ENCODE results near the gene TYMS.

Gene TYMS

GRCh38 chr18:657311-658000 lies at the start of gene TYMS:
Gene TYMS (plus strand): TSS chr18:657653. CDS start chr18:657743, 90 bp downstream.
- TF ChIP-seq, protein P1, sequence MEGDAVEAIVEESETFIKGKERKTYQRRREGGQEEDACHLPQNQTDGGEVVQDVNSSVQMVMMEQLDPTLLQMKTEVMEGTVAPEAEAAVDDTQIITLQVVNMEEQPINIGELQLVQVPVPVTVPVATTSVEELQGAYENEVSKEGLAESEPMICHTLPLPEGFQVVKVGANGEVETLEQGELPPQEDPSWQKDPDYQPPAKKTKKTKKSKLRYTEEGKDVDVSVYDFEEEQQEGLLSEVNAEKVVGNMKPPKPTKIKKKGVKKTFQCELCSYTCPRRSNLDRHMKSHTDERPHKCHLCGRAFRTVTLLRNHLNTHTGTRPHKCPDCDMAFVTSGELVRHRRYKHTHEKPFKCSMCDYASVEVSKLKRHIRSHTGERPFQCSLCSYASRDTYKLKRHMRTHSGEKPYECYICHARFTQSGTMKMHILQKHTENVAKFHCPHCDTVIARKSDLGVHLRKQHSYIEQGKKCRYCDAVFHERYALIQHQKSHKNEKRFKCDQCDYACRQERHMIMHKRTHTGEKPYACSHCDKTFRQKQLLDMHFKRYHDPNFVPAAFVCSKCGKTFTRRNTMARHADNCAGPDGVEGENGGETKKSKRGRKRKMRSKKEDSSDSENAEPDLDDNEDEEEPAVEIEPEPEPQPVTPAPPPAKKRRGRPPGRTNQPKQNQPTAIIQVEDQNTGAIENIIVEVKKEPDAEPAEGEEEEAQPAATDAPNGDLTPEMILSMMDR (IDR thresholded peaks at IDR 0.05; ENCODE audit: low read depth, low read length) = peak; percentile 11
- H3K4me3 ChIP-seq (ENCODE audit: low read depth, low read length) = peak within 1 kb of the TSS; percentile 69
- in situ Hi-C loops (cut with HindIII; ENCODE audit: low sequenced_read_pairs) = no loop called here
- DNase-seq (ENCODE audit: low read depth, low spot score) = peak; percentile 48

- DNase-seq (ENCODE audit: low read depth, low spot score) = no peak
- in situ Hi-C loops (cut with HindIII; ENCODE audit: low sequenced_read_pairs) = no loop called here
- TF ChIP-seq, protein P1 (IDR thresholded peaks at IDR 0.05; ENCODE audit: low read depth, low read length) = no peak
- no peak overlapping the region for H3K4me3 ChIP-seq (ENCODE audit: low read depth, low read length)
These were observed 49.5 kb upstream of the TYMS start for GRCh38 chr18:607930-608329.

GRCh38 chr18:610214-610928 lies 47.1 kb upstream of the TYMS start:
- H3K4me3 ChIP-seq (ENCODE audit: low read depth, low read length) = no peak overlapping the region
- in situ Hi-C loops (cut with HindIII; ENCODE audit: low sequenced_read_pairs) = no loop called here
- TF ChIP-seq, protein P1 (IDR thresholded peaks at IDR 0.05; ENCODE audit: low read depth, low read length) = no peak
- DNase-seq (ENCODE audit: low read depth, low spot score) = no peak

DNA sequence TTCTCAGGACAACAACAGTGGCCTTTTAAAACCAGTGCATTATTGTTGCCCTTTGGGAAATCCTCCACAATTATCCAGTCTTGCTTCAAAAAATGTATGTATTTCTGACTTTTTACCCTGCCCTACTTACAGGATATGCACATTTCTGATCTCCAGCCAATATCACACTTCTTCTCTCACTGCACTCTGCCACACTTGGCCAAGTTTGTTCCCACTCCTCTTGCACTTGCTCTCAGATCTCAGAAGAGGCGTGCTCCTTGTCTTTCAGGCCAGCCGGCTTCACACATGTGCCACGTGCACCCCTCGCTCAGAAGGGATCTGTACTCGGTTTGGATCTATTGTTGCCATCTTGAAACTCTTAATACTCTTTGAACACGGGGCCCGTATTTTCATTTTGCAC lies 45.3 kb upstream of the TYMS start:
- in situ Hi-C loops (cut with HindIII; ENCODE audit: low sequenced_read_pairs) = no loop called here
- no peak overlapping the region for H3K4me3 ChIP-seq (ENCODE audit: low read depth, low read length)
- TF ChIP-seq, protein P1 (IDR thresholded peaks at IDR 0.05; ENCODE audit: low read depth, low read length) = no peak
- no peak for DNase-seq (ENCODE audit: low read depth, low spot score)

- no peak overlapping the region for H3K4me3 ChIP-seq (ENCODE audit: low read depth, low read length)
- in situ Hi-C loops (cut with HindIII; ENCODE audit: low sequenced_read_pairs) = no loop called here
- TF ChIP-seq, protein P1 (IDR thresholded peaks at IDR 0.05; ENCODE audit: low read depth, low read length) = no peak
- no peak for DNase-seq (ENCODE audit: low read depth, low spot score)
These were observed 43.3 kb upstream of the TYMS start for GRCh38 chr18:614193-614592.

GRCh38 chr18:615092-615521 lies 42.3 kb upstream of the TYMS start:
- in situ Hi-C loops (cut with HindIII; ENCODE audit: low sequenced_read_pairs) = no loop called here
- TF ChIP-seq, protein P1 (IDR thresholded peaks at IDR 0.05; ENCODE audit: low read depth, low read length) = no peak
- H3K4me3 ChIP-seq (ENCODE audit: low read depth, low read length) = no peak overlapping the region
- DNase-seq (ENCODE audit: low read depth, low spot score) = no peak

Measured in astrocyte of the spinal cord (primary cell).